Endothelial cell of hepatic sinusoid (primary cell): Measurements from ENCODE around the gene ALPL.

Experiments
- in situ Hi-C: cut with HindIII; loops from 2 replicates; pipeline ENCODE4 v1.10.0; 2017; ENCODE audit warnings: low sequenced_read_pairs

The ALPL gene

DNA sequence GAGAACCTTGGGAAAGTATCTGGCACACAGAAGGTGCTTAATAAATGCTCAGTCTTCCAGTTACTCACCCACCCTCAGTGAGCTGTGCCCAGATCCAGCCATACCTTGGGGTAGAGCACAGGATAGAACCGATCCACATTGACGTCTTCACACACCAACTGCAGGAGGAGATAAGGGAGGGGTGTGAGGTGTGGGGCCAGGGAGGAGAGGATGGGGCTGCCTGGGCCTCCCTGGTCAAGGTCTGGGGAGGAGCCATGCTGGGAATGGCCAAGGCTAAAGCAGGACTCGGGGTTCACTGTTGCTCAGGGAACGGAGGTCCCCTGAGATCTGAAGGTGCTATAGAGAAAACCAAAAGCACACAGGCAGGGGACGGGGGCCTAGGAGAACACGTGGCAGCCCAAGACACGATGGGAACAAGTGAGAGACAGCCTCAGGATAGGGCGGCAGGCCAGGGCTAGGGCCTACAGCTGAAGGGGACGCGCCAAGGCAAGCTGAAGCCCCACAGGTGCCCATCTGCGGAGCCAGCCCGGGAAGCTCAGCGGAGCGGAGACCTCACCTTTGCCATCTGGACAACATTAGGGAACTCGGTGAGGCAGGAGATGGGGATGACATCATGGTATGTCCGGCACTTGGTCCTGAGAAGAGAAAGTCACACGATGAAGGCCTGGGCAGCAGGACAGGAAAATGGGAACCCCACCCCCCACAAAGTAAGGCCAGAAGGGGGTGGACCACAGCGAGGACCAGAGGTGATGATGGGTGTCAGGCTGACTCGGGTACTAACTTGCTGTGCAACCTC lies 104.0 kb downstream of the ALPL start:
- in situ Hi-C loops, result loop anchor here (5.0 kb wide), 1 partner anchor 61 kb away; no protein-coding TSS in a partner anchor

GRCh38 chr1:21614419-21615115 lies 105.3 kb downstream of the ALPL start:
- in situ Hi-C loops, result loop anchor here (5.0 kb wide), 1 partner anchor 62 kb away; no protein-coding TSS in a partner anchor

DNA sequence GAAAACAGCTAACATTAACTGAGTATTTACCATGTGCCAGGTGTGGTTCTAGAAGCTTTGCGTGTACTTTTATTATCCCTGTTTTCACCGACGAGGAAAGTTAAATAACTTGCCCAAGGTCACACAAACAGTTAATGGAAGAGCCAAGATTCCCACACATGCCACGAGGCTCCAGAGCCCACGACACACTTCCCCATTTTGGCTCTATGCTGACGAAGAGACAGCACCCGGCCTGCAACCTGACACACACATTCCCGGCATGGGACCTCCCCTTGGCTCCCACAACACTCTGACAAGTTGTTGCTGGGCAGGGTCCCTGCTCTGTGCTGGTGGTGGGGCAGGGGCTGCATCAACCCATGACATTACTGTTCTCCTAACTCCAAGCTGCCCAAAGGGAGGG lies 107.1 kb downstream of the ALPL start:
- in situ Hi-C loops, result no loop called here

DNA sequence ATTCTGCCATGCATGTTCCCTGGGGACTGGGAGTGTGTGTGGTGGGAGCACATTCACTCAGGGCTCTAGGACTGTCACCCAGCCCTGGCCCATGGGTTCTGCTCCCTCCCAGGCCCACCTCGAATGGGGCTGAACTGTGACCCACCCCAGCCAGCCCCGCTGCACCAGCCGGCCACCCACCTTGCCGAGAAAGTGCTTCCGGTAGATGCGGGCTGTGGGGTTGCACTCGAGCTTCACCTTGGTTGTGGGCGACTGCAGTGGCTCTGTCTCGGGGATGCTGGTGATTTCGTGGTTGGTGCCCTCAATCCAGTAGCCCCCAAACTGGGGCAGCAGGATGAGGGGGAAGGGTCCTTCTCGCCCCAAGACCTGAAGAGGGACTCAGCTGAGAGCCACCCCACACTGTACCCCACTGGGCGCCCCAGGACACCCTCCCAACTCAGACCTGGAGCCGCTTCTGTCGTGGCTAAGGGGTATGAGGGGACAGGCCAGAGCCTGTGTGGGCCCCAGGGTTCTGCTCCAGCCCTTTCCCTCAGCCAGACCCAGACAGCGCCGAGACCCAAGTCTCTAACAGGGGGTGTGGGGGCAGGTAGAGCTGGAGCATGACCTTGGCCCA lies 108.0 kb downstream of the ALPL start:
- in situ Hi-C loops, result no loop called here

GRCh38 chr1:21618059-21618458 lies 108.8 kb downstream of the ALPL start:
- in situ Hi-C loops, result no loop called here

- in situ Hi-C loops, result no loop called here
These were observed 109.5 kb downstream of the ALPL start for GRCh38 chr1:21618561-21619374.

DNA sequence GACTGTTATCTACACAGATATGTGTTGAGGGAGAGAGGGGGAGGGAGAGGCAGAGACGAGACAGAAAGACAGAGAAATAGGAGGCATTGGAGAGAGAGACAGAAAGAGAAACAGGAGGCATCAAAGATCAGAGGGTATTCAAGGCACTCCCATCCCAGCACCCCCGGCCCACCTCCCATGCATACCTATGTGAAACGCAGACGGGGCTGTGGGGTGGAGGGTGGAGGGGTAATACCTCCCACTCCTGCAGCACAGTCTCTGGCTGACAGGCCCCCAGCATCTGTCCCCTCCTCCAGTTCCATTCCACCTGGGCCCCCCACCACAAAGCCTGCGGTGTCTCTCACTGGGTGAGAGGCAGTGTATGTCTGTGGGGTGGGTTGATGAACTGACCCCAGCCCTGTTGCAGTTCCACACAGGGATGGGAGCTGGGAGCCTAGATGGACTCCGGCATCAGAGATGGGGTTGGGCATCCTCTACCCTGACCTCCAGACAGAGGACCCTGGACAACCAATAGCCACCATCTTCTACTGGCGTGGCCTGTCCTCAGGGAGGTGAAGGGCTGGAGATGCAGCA lies 110.2 kb downstream of the ALPL start:
- in situ Hi-C loops, result no loop called here

GRCh38 chr1:21620011-21620410 lies 110.8 kb downstream of the ALPL start:
- in situ Hi-C loops, result no loop called here

DNA sequence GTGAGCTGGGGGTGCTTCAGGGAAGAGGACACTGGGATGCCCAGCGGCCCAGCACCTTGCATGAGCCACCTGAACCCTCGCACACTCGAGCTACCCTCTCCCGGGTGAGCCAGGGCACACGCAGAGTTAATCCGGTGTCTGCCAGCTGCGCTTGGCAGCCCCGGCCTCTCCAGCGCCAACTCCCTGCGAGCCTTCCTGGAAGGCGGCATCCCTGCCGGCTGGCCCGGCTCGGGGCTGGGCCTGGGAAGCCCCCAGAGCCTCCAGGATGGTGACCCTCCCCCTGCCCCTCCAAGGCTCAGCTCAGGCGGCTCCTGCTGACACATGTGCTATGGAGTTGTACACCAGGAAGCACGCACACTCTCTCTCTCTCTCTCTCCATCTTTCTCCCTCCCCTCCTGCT lies 111.3 kb downstream of the ALPL start:
- in situ Hi-C loops, result no loop called here

DNA sequence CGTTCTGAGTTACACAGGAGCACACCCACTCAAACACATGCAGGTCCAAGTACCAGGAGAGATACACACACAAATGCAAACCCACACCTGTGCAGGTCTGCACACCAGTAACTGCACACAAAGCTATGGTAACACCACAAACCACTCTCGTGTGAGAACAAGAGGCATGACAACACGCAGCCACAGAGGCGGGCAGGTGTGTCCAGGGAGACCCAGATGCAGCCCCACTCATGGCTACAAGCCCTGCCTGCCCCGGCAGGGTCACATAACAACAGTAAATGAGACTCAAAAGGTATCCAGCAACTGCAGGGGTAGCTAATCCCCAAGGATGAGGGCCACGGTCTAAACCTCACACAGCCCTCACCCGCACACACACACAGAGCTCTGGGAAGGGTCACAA lies 111.8 kb downstream of the ALPL start:
- in situ Hi-C loops, result no loop called here

- in situ Hi-C loops, result no loop called here
These were observed 112.7 kb downstream of the ALPL start for GRCh38 chr1:21621761-21622436.

DNA sequence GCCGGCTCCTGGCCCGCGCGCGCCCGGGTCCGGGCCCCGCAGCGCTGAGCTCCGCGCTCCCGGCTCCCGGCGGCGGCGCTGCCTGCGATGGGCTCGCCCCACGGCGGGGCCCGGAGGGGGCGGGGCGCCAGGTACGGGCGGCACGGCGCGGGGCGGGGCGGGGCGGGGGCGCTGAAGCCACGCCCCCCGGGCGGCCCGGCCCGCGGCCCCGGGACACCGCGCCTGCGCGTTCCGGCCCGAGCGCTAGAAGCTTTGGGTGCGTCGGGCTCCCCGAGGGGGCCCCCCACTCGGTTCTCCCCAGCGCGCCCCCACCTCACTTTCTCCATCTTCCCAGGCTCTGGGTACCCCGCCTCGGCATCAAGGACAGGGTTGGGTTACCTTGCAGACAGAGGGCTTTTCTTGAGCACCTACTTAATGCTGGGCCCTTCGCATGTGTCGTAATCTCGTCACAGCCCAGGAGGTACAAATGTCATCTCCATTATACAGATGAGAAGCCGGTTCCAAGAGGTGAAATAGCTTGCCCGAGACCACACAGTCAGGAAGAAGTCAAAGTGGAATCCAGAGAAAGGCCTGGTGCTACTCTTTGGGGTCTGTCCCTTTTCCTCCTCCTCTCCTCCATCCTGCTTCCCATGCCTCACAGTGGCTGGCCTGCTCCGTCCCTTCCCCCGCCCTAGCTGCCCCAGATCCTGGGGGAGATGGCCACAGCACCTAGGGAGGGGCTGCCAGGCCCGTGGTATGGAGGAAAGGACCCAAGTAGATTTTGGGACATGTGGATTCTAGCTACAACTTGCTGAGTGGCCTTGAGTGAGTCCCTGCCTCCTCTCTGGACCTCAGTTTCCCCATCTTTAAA lies 113.5 kb downstream of the ALPL start:
- in situ Hi-C loops, result no loop called here

DNA sequence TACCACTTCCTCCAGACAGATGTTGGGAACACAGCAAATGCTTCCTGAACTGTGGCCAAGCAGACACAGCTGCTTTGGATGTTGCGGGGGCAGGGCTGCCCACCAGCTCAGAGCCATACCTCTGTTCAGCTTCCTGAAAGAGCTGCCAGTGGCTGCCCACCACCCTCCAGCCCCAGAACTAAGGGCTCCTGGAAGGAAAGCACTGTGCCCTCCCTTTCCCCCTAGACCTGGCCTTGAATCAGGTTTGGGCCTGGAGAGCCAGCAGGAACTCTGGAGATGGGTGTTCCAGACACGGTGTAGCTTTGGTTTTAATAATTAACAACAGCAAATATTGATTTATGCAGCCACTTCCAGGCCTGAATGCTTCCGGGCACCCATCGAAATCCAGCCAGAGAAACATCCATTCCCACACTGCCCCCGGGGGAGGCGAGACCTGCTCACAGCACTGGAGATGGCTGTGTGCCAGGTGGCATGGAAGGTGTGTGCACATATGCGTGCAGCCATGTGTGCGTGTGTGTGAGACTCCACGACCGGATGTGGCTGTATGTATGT lies 114.3 kb downstream of the ALPL start:
- in situ Hi-C loops, result no loop called here

- in situ Hi-C loops, result no loop called here
These were observed 115.6 kb downstream of the ALPL start for GRCh38 chr1:21624571-21625389.

DNA sequence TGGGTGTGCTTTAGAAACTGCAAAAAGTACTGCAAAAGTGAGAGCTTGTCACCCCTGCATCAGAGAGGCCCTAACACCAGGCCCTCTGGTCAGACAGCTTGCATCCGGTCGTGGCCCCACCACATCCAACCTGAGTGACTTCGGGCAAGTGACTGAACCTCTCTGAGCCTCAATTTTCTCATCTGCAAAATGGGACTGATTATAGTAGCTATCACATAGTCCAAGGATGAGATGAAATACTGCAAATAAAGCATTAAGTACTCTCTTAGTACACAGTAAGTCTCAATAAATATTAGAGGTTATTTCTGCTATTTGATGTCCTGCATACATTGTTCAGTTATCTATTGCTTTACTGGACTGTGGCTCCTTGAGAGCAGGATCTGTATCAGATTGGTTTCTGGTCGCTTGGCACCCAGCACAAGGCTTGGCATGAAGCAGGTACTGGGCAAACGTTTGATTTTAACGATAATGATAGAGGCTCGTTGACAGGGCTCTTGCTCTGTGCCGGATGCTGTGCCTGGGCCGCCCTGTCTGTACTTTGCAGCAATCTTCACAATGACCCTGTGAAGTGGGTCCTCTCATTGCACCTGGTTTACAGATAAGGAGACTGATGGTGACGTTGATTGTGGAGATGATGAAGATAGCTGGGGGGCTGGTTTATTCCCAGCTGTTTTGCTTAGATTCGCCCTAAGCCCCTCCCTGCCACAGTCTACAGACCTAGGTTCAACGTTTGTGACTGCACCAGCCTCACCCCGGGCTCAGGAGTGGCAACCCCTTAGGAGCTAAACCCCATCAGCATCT lies 116.4 kb downstream of the ALPL start:
- in situ Hi-C loops, result no loop called here

GRCh38 chr1:21626921-21627339 lies 117.7 kb downstream of the ALPL start:
- in situ Hi-C loops, result no loop called here
